Ascending aorta (tissue), 2 donors: ENCODE results near the gene MED9. TPM values are rescaled to one million over a fixed set of nuclear protein-coding genes. Genes with fewer than 3 reads are reported as not detected.
"Not testable (repeated sequence)": the region's sequence is repeated elsewhere in the genome, so short reads cannot be mapped to it uniquely, and the experiment has no call there.

Source experiments
- DNase-seq, 2 donors: peaks; one replicate each; pipeline ENCODE4 v3.0.0-alpha.2; 2019; ENCODE audit warnings: low spot score in 2 of 2
- H3K27ac ChIP-seq, 2 donors: fragments of 200-600 bp; sonication (generic); one replicate each; pipeline ENCODE4 v1.5.1; 2016 to 2017; ENCODE audit warnings: mild to moderate bottlenecking in 1 of 2
- H3K27me3 ChIP-seq: fragments of 200-600 bp; sonication (generic); one replicate; pipeline ENCODE4 v1.5.1; 2017
- H3K36me3 ChIP-seq, 2 donors: fragments of 200-600 bp; sonication (generic); one replicate each; pipeline ENCODE4 v1.5.1; 2016
- H3K4me1 ChIP-seq, 2 donors: fragments of 200-600 bp; sonication (generic); one replicate each; pipeline ENCODE4 v1.5.1; 2016 to 2017; ENCODE audit warnings: mild to moderate bottlenecking in 1 of 2
- H3K4me3 ChIP-seq, 2 donors: fragments of 200-600 bp; sonication (generic); one replicate each; pipeline ENCODE4 v1.5.1; 2016 to 2017; ENCODE audit warnings: mild to moderate bottlenecking in 1 of 2
- H3K9me3 ChIP-seq, 2 donors: fragments of 200-600 bp; sonication (generic); one replicate each; pipeline ENCODE4 v1.5.1; 2016
- intact Hi-C: fragments of 100-400 bp; cut with DNase I; formaldehyde crosslinking; loops from one replicate; pipeline ENCODE4 v1.15.1; 2023
- total RNA-seq: library from RNA; depleted of rRNA; stranded (reverse); fragments of >200 nt; gene quantifications from one replicate; pipeline ENCODE4 v1.1.0, GENCODE V29; 2016
- TF ChIP-seq, protein P1 (sequence below), 3 experiments: fragments of 200-600 bp in 2 of 3; fragments of 450-650 bp in 1 of 3; sonication (generic) in 2 of 3; IDR thresholded peaks; one replicate each; pipeline ENCODE4 v1.5.1; 2016 to 2019; ENCODE audit warnings: antibody characterized with exemption in 3 of 3, mild to moderate bottlenecking in 1 of 3, moderate library complexity in 1 of 3

MED9 gene
- total RNA-seq, 1 donor from 2014 or later: 16.9 TPM

DNA sequence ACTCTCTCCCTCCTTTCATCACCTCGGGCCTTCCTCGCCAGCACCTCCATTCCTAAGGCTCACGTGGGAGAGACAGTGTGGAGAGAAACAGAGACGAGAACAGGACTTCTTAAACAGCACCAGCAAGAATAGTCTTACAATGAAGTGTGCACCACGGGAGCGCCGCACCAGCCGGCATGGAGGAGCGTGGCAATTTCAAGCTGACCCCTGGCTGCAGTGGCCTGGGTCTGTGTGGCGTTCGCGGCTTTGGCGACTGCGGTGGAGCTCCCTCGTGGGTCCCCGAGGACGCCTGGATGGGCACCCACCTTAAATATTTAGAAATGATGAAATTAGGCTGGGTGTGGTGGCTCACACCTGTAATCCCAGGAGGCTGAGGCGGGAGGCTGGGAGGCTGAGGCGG lies 20.5 kb upstream of the MED9 start:
- DNase-seq: no peak
- intact Hi-C loops: no loop called here
- no peaks in the 10 kb centered on the region for H3K4me1 ChIP-seq
- H3K4me3 ChIP-seq: no peak overlapping the region
- H3K36me3 ChIP-seq: no peaks in the 10 kb centered on the region
- H3K9me3 ChIP-seq: no peaks in the 10 kb centered on the region
- H3K27ac ChIP-seq: no peak overlapping the region
- TF ChIP-seq, protein P1, sequence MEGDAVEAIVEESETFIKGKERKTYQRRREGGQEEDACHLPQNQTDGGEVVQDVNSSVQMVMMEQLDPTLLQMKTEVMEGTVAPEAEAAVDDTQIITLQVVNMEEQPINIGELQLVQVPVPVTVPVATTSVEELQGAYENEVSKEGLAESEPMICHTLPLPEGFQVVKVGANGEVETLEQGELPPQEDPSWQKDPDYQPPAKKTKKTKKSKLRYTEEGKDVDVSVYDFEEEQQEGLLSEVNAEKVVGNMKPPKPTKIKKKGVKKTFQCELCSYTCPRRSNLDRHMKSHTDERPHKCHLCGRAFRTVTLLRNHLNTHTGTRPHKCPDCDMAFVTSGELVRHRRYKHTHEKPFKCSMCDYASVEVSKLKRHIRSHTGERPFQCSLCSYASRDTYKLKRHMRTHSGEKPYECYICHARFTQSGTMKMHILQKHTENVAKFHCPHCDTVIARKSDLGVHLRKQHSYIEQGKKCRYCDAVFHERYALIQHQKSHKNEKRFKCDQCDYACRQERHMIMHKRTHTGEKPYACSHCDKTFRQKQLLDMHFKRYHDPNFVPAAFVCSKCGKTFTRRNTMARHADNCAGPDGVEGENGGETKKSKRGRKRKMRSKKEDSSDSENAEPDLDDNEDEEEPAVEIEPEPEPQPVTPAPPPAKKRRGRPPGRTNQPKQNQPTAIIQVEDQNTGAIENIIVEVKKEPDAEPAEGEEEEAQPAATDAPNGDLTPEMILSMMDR (IDR thresholded peaks at IDR 0.05): no peak
- H3K27me3 ChIP-seq: no peaks in the 10 kb centered on the region

DNA sequence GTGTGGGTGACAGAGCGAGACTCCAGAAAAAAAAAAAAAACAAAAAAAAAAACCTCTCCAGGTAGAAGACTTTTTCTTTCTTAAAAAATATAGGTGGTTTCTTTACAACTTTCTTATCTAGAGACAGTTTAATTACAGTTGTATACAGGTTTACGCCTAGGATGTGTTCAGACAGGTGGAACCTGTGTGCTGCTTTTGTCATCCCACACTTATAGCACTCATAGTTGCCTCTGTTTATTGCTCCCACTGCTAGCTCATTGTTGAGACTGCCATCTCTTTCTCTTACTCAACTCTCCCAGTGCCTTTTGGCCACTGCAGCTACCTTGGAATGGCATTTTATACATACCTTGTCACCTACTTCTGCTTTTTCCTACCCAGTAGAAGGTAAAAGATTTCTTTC lies 19.1 kb upstream of the MED9 start:
- no peaks in the 10 kb centered on the region for H3K4me1 ChIP-seq
- no peaks in the 10 kb centered on the region for H3K36me3 ChIP-seq
- H3K27me3 ChIP-seq: no peaks in the 10 kb centered on the region
- H3K27ac ChIP-seq: no peak overlapping the region
- intact Hi-C loops: no loop called here
- H3K4me3 ChIP-seq: no peak overlapping the region
- no peaks in the 10 kb centered on the region for H3K9me3 ChIP-seq
- DNase-seq: no peak
- TF ChIP-seq, protein P1 (IDR thresholded peaks at IDR 0.05): no peak

DNA sequence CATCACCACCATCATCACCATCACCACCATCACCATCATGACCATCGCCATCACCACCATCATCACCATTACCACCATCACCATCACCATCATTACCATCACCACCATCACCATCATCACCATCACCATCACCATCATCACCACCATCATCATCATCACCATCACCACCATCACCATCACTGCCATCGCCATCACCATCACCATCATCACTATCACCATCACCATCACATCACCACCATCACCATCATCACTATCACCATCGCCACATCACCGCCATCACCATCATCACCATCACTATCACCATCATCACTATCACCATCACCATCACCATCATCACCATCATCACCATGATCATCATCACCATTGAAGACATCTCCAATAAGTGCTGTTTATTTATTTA lies 16.8 kb upstream of the MED9 start:
- H3K9me3 ChIP-seq: no peaks in the 10 kb centered on the region
- H3K27ac ChIP-seq: no peak overlapping the region
- TF ChIP-seq, protein P1 (IDR thresholded peaks at IDR 0.05): no peak
- DNase-seq: no peak
- intact Hi-C loops: no loop called here
- H3K36me3 ChIP-seq: no peaks in the 10 kb centered on the region
- H3K4me3 ChIP-seq: no peak overlapping the region
- no peaks in the 10 kb centered on the region for H3K4me1 ChIP-seq
- no peaks in the 10 kb centered on the region for H3K27me3 ChIP-seq

DNA sequence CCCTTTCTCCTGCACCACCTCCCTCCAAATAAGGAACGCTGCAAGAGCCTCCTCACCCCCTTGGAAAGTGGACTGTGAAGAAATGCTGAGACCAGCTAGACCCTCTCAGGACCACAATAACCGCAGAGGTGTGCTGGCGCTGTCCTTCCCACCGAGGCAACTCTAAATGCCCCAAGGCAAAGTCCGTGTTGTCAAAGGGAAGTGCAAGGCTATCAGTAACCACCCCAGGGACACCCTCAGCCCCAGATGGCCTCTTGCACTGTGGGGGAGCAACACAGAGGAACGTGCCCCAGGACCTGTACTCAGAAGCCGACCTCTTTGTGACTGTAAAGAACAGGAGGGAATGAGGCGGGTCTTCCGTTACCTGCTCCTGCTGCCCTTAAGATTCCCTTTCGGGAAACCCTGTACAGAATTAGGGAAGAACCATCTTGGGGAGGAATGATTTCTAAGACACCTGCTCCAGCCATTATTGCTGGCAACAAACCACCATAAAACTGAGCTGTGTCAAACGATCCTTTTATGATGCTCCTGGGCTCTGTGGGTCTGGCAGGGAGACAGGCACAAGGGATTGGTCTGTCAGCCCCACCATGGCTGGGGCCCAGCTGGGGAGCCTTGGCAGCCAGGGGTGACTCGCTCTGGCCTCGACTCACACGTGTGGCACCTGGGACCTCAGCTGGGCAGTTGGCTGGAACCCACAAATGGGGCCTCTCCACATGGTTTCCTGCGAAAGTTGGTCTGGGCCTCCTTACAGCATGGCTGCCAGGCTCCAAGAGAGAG lies 14.6 kb upstream of the MED9 start:
- Histone ChIP-seq H3K27me3 (no peaks in the 10 kb centered on the region), H3K9me3 (no peaks in the 10 kb centered on the region), H3K27ac (no peak overlapping the region), H3K4me1 (no peaks in the 10 kb centered on the region), H3K4me3 (no peak overlapping the region), H3K36me3 (no peaks in the 10 kb centered on the region)
- TF ChIP-seq, protein P1 (IDR thresholded peaks at IDR 0.05): no peak
- intact Hi-C loops: no loop called here
- DNase-seq: no peak

DNA sequence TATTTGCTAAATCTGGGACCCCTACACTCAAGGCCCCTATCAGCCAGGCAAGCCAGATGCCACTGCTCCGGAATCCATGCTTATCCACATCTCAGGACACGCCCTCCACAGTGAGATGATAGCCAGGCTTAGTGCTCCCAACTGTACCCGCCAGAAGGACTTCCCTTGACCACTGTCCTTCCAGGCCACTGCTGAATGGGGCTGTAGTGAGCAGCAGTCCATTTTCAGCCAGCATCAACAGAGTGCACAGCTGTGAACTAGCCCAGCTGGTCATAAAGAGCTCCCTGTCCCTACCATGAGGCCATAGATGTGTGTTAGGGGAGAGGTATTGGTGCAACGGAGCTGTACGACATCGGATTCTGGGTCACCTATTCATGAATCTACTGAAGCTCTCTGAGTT lies 13.0 kb upstream of the MED9 start:
- Histone ChIP-seq H3K27ac (no peak overlapping the region), H3K4me3 (no peak overlapping the region), H3K36me3 (no peaks in the 10 kb centered on the region), H3K9me3 (no peaks in the 10 kb centered on the region), H3K4me1 (no peaks in the 10 kb centered on the region), H3K27me3 (no peaks in the 10 kb centered on the region)
- intact Hi-C loops: no loop called here
- TF ChIP-seq, protein P1 (IDR thresholded peaks at IDR 0.05): no peak
- no peak for DNase-seq

DNA sequence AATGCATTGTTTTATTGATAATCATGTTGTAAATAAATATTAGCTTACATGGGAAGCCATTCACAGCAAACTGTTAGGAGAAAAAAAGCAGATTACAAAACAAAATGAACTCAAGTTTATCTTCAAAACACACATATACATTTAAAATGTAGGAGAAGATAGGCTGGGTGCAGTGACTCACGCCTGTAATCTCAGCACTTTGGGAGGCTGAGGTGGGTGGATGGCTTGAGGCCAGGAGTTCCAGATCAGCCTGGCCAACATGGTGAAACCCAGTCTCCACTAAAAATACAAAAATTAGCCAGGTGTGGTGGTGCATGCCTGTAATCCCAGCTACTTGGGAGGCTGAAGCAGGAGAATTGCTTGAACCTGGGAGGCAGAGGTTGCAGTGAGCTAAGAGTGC lies 10.9 kb upstream of the MED9 start:
- H3K36me3 ChIP-seq, H3K4me1 ChIP-seq, H3K4me3 ChIP-seq, H3K9me3 ChIP-seq, H3K27ac ChIP-seq, DNase-seq, intact Hi-C loops, H3K27me3 ChIP-seq: not testable (repeated sequence)
